Ovary (tissue), 3 donors: ENCODE results near the gene ERICH6.

Experiments
- EP300 ChIP-seq: sonication (generic); formaldehyde crosslinking; IDR thresholded peaks from one replicate; pipeline ENCODE4 v1.6.1; 2017; ENCODE audit warnings: antibody characterized with exemption
- TF ChIP-seq, protein P1 (sequence below), 3 donors: fragments of 450-650 bp in 2 of 3; fragments of 200-600 bp in 1 of 3; IDR thresholded peaks; one replicate each; pipeline versions ENCODE4 v1.5.1 to v1.8.0; 2016 to 2022; ENCODE audit warnings: antibody characterized with exemption in 3 of 3, mild to moderate bottlenecking in 1 of 3
- donor health status: DM: no; HTN: no; CAD: no.

GRCh38 chr3:150680562-150680961 lies 23.2 kb downstream of the ERICH6 start:
- TF ChIP-seq, protein P1, sequence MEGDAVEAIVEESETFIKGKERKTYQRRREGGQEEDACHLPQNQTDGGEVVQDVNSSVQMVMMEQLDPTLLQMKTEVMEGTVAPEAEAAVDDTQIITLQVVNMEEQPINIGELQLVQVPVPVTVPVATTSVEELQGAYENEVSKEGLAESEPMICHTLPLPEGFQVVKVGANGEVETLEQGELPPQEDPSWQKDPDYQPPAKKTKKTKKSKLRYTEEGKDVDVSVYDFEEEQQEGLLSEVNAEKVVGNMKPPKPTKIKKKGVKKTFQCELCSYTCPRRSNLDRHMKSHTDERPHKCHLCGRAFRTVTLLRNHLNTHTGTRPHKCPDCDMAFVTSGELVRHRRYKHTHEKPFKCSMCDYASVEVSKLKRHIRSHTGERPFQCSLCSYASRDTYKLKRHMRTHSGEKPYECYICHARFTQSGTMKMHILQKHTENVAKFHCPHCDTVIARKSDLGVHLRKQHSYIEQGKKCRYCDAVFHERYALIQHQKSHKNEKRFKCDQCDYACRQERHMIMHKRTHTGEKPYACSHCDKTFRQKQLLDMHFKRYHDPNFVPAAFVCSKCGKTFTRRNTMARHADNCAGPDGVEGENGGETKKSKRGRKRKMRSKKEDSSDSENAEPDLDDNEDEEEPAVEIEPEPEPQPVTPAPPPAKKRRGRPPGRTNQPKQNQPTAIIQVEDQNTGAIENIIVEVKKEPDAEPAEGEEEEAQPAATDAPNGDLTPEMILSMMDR (IDR thresholded peaks at IDR 0.05) = no peak
- no peak for TF ChIP-seq EP300
